Liver (tissue), 9 donors: ENCODE measurements around the gene HADHA. TPM values are rescaled to one million over a fixed set of nuclear protein-coding genes. Genes with fewer than 3 reads are reported as not detected.

Experiments
- DNase-seq: peaks from one replicate; pipeline ENCODE4 v3.0.0-alpha.2; 2017; ENCODE audit warnings: low spot score
- H3K27ac ChIP-seq, 2 donors: one replicate each; pipeline ENCODE4 v1.7.0; 2013; ENCODE audit warnings: inconsistent platforms in 2 of 2, low read length in 2 of 2, control low read depth in 1 of 2, low read depth in 1 of 2, mild to moderate bottlenecking in 1 of 2
- H3K27me3 ChIP-seq, 4 donors: one replicate each; pipeline versions ENCODE4 v1.6.1 to v1.7.0; 2013; ENCODE audit warnings: low read length in 3 of 4, inconsistent platforms in 1 of 4, mild to moderate bottlenecking in 1 of 4, moderate library complexity in 1 of 4; ENCODE audit not compliant: control insufficient read depth in 4 of 4, insufficient read depth in 4 of 4
- H3K36me3 ChIP-seq, 4 donors: one replicate each; pipeline versions ENCODE4 v1.6.1 to v1.7.0; 2013; ENCODE audit warnings: low read length in 3 of 4, mild to moderate bottlenecking in 3 of 4, low read depth in 1 of 4, moderate library complexity in 1 of 4; ENCODE audit not compliant: control insufficient read depth in 4 of 4, insufficient read depth in 3 of 4
- H3K4me1 ChIP-seq, 4 donors: one replicate each; pipeline versions ENCODE4 v1.6.1 to v1.7.0; 2013; ENCODE audit warnings: low read length in 3 of 4, mild to moderate bottlenecking in 3 of 4, moderate library complexity in 1 of 4; ENCODE audit not compliant: control insufficient read depth in 4 of 4, insufficient read depth in 4 of 4
- H3K4me3 ChIP-seq, 3 donors: one replicate each; pipeline versions ENCODE4 v1.6.1 to v1.7.0; 2013; ENCODE audit warnings: low read length in 3 of 3, control low read depth in 1 of 3, low read depth in 1 of 3, mild to moderate bottlenecking in 1 of 3
- H3K9ac ChIP-seq, 2 donors: one replicate each; pipeline ENCODE4 v1.7.0; 2013; ENCODE audit warnings: low read length in 2 of 2, mild to moderate bottlenecking in 2 of 2, moderate library complexity in 2 of 2, control low read depth in 1 of 2, low read depth in 1 of 2
- H3K9me3 ChIP-seq, 4 donors: one replicate each; pipeline versions ENCODE4 v1.6.1 to v1.7.0; 2013; ENCODE audit warnings: low read length in 3 of 4; ENCODE audit not compliant: control insufficient read depth in 4 of 4
- ATF3 ChIP-seq: IDR thresholded peaks from 2 replicates; pipeline ENCODE4 v1.6.1; 2016; ENCODE audit warnings: antibody characterized with exemption
- EGR1 ChIP-seq, 2 donors: IDR thresholded peaks; 2 replicates each; pipeline ENCODE4 v1.6.1; 2016 to 2018; ENCODE audit warnings: antibody characterized with exemption in 2 of 2, low read depth in 2 of 2
- FOXA2 ChIP-seq: IDR thresholded peaks from 2 replicates; pipeline ENCODE4 v1.6.1; 2016; ENCODE audit warnings: antibody characterized with exemption
- HNF4A ChIP-seq, 2 donors: conservative IDR thresholded peaks; 2 replicates each; pipeline ENCODE4 v1.6.1; 2016; ENCODE audit warnings: antibody characterized with exemption in 2 of 2, mild to moderate bottlenecking in 2 of 2
- HNF4G ChIP-seq: IDR thresholded peaks from 2 replicates; pipeline ENCODE4 v1.6.1; 2016; ENCODE audit warnings: antibody characterized with exemption
- JUND ChIP-seq, 2 donors: IDR thresholded peaks; 2 replicates each; pipeline ENCODE4 v1.6.1; 2016; ENCODE audit warnings: antibody characterized with exemption in 2 of 2
- MAX ChIP-seq: IDR thresholded peaks from 2 replicates; pipeline ENCODE4 v1.6.1; 2016; ENCODE audit warnings: antibody characterized with exemption
- RAD21 ChIP-seq, 2 donors: IDR thresholded peaks; 2 replicates each; pipeline ENCODE4 v1.6.1; 2016; ENCODE audit warnings: antibody characterized with exemption in 2 of 2, mild to moderate bottlenecking in 2 of 2
- REST ChIP-seq: IDR thresholded peaks from 2 replicates; pipeline ENCODE4 v1.6.1; 2016; ENCODE audit warnings: antibody characterized with exemption, mild to moderate bottlenecking
- RXRA ChIP-seq, 2 donors: IDR thresholded peaks; 2 replicates each; pipeline ENCODE4 v1.6.1; 2017 to 2018; ENCODE audit warnings: antibody characterized with exemption in 2 of 2, mild to moderate bottlenecking in 1 of 2
- SP1 ChIP-seq: IDR thresholded peaks from 2 replicates; pipeline ENCODE4 v1.6.1; 2018; ENCODE audit warnings: antibody characterized with exemption, mild to moderate bottlenecking
- TAF1 ChIP-seq: conservative IDR thresholded peaks from 2 replicates; pipeline ENCODE4 v1.6.1; 2016; ENCODE audit warnings: antibody characterized with exemption, mild to moderate bottlenecking
- YY1 ChIP-seq: IDR thresholded peaks from 2 replicates; pipeline ENCODE4 v1.6.1; 2016; ENCODE audit warnings: antibody characterized with exemption, mild to moderate bottlenecking
- ZBTB33 ChIP-seq: IDR thresholded peaks from 2 replicates; pipeline ENCODE4 v1.6.1; 2016; ENCODE audit warnings: antibody characterized with exemption
- WGBS: extraction: QIAGEN DNeasy Blood & Tissue Kit; methylation state at CpG from one replicate; pipeline ENCODE4 v1.1.7; 2013; 5-methylcytosine and 5-hydroxymethylcytosine counted together
- polyA plus RNA-seq, 2 donors: library from polyadenylated mRNA; stranded (reverse) in 1 of 2; unstranded in 1 of 2; fragments of 200-250 nt in 1 of 2; fragments of >200 nt in 1 of 2; fragmentation: Nextera tagmentation in 1 of 2; extraction: Ambion mirVana in 1 of 2; gene quantifications; one replicate each; pipeline versions ENCODE4 v1.2.1 to v1.2.3, GENCODE V29; 2013 to 2015
- total RNA-seq, 2 donors: library from RNA; depleted of rRNA; stranded (reverse); fragments of >200 nt; gene quantifications; one replicate each; pipeline ENCODE4 v1.2.3, GENCODE V29; 2014
- donor health status: healthy.
- donor health status: healthy.
- donor health status: healthy.
- donor health status: healthy.
- donor health status: healthy.

Gene HADHA
- total and polyA plus RNA-seq, 4 donors: 101 to 276 (median 159) TPM

- TF ChIP-seq ZBTB33: no peak
- no peak for TF ChIP-seq EGR1 (IDR thresholded peaks at IDR 0.05; ENCODE audit: low read depth in 2 of 2)
- no peak for TF ChIP-seq SP1
Measured at GRCh38 chr2:26187537-26188104, 56.8 kb downstream of the HADHA start (continued).

GRCh38 chr2:26187114-26187513 is 57.3 kb downstream of the HADHA start:
- 97% methylated on average over 15 of the region's 15 CpGs for WGBS
- no peak for DNase-seq
- Histone ChIP-seq H3K27ac (no peak overlapping the region), H3K4me1 (peaks cover 0 to 15% (median 6%) of the 10 kb centered on the region in 4 donors), H3K4me3 (no peak overlapping the region), H3K9me3 (no peaks in the 10 kb centered on the region), H3K36me3 (peaks cover 0 to 21% (median 12%) of the 10 kb centered on the region in 4 donors), H3K9ac (no peak overlapping the region), H3K27me3 (no peaks in the 10 kb centered on the region)
- TF ChIP-seq RAD21 (IDR thresholded peaks at IDR 0.05) (no peak), HNF4A (conservative IDR thresholded peaks at IDR 0.05) (no peak), ZBTB33 (no peak), FOXA2 (no peak), JUND (IDR thresholded peaks at IDR 0.05) (no peak), YY1 (no peak), TAF1 (no peak), MAX (no peak), HNF4G (no peak), REST (no peak), EGR1 (IDR thresholded peaks at IDR 0.05; ENCODE audit: low read depth in 2 of 2) (no peak), RXRA (IDR thresholded peaks at IDR 0.05) (no peak), ATF3 (no peak)
